ENCODE results near the gene NIN. TPM values are rescaled to one million over a fixed set of nuclear protein-coding genes. Genes with fewer than 3 reads are reported as not detected.

Gene NIN
- total RNA-seq, 1 donor from 2014 or later: 156 TPM

- Mint-ChIP-seq H3K9me3 (no peaks in the 10 kb centered on the region), H3K4me1 (peaks cover 94% of the 10 kb centered on the region), H3K4me3 (no peak overlapping the region), H3K27ac (no peak overlapping the region), H3K27me3 (no peaks in the 10 kb centered on the region), H3K36me3 (ENCODE audit: low read depth) (peaks cover 62% of the 10 kb centered on the region)
- DNase-seq (no peak), ATAC-seq (ENCODE audit: low read depth) (no peak)
- no peak for TF ChIP-seq CTCF (IDR thresholded peaks at IDR 0.05)
- ChIA-PET CTCF (interaction anchor here (0.6 to 11.0 kb wide), 4 partner anchors 10 to 66 kb away, joined by 3 to 111 read pairs (median 32); no protein-coding TSS in a partner anchor), POLR2A (interaction anchor here (0.5 to 11.8 kb wide), 8 partner anchors 9 to 122 kb away, joined by 3 to 143 read pairs (median 12); partner anchors contain the start of gene NIN)
- intact Hi-C loops (cut with micrococcal nuclease): loop anchor here (10.0 kb wide), 1 partner anchor 410 kb away; no protein-coding TSS in a partner anchor
These were observed 35.8 kb downstream of the NIN start for GRCh38 chr14:50795142-50795541.

GRCh38 chr14:50794068-50794645 is 36.8 kb downstream of the NIN start:
- TF ChIP-seq CTCF (IDR thresholded peaks at IDR 0.05): no peak
- Mint-ChIP-seq H3K36me3 (ENCODE audit: low read depth) (peaks cover 61% of the 10 kb centered on the region), H3K27me3 (no peaks in the 10 kb centered on the region), H3K9me3 (no peaks in the 10 kb centered on the region), H3K4me1 (peaks cover 100% of the 10 kb centered on the region), H3K4me3 (peak overlapping the region; percentile 79), H3K27ac (peak overlapping the region; percentile 92)
- DNase-seq (no peak), ATAC-seq (ENCODE audit: low read depth) (peak; percentile 33)
- CTCF ChIA-PET: interaction anchor here (0.6 to 11.0 kb wide), 7 partner anchors 9 to 67 kb away, joined by 3 to 111 read pairs (median 6); partner anchors contain the start of gene NIN
- intact Hi-C loops (cut with micrococcal nuclease): loop anchor here (1.0 to 10.0 kb wide), 3 partner anchors 19 to 411 kb away; no protein-coding TSS in a partner anchor
- POLR2A ChIA-PET: interaction anchor here (0.6 to 11.8 kb wide), 10 partner anchors 9 to 1961 kb away, joined by 3 to 143 read pairs (median 4); partner anchors contain the start of genes NIN and SAV1

- POLR2A ChIA-PET: interaction anchor here (0.6 to 11.8 kb wide), 8 partner anchors 16 to 1196 kb away, joined by 3 to 143 read pairs (median 3); partner anchors contain the start of gene NIN
- H3K36me3 Mint-ChIP-seq (ENCODE audit: low read depth): peaks cover 64% of the 10 kb centered on the region
- H3K27me3 Mint-ChIP-seq: no peaks in the 10 kb centered on the region
- TF ChIP-seq CTCF (IDR thresholded peaks at IDR 0.05): no peak
- intact Hi-C loops (cut with micrococcal nuclease): loop anchor here (1.0 to 10.0 kb wide), 4 partner anchors 10 to 412 kb away; no protein-coding TSS in a partner anchor
- DNase-seq (no peak), ATAC-seq (ENCODE audit: low read depth) (no peak)
- H3K27ac Mint-ChIP-seq: peak overlapping the region; percentile 92
- no peaks in the 10 kb centered on the region for H3K9me3 Mint-ChIP-seq
- CTCF ChIA-PET: interaction anchor here (0.7 to 11.0 kb wide), 4 partner anchors 16 to 68 kb away, joined by 3 to 111 read pairs (median 54); partner anchors contain the start of gene NIN
- H3K4me3 Mint-ChIP-seq: peak overlapping the region; percentile 66
- H3K4me1 Mint-ChIP-seq: peaks cover 98% of the 10 kb centered on the region
These were observed 38.3 kb downstream of the NIN start for GRCh38 chr14:50792634-50793068.

- DNase-seq: no peak
These were observed 38.9 kb downstream of the NIN start for GRCh38 chr14:50792051-50792477.

More at GRCh38 chr14:50792051-50792477, 38.9 kb downstream of the NIN start:
- Mint-ChIP-seq H3K27ac (peak overlapping the region; percentile 92), H3K4me3 (peak overlapping the region; percentile 66), H3K9me3 (no peaks in the 10 kb centered on the region), H3K4me1 (peaks cover 98% of the 10 kb centered on the region), H3K36me3 (ENCODE audit: low read depth) (peaks cover 68% of the 10 kb centered on the region), H3K27me3 (no peaks in the 10 kb centered on the region)
- no peak for TF ChIP-seq CTCF (IDR thresholded peaks at IDR 0.05)
- CTCF ChIA-PET: interaction anchor here (0.7 to 11.0 kb wide), 5 partner anchors 15 to 69 kb away, joined by 3 to 111 read pairs (median 47); partner anchors contain the start of gene NIN
- peak; percentile 43 for ATAC-seq (ENCODE audit: low read depth)
- intact Hi-C loops (cut with micrococcal nuclease): loop anchor here (1.0 to 10.0 kb wide), 4 partner anchors 10 to 413 kb away; no protein-coding TSS in a partner anchor
- POLR2A ChIA-PET: interaction anchor here (0.6 to 11.8 kb wide), 10 partner anchors 16 to 1196 kb away, joined by 3 to 143 read pairs (median 3); partner anchors contain the start of genes NIN and TRIM9

Measured in activated B cell treated with CpG ODN at 0.5 μM for 24 hours (primary cell).